ENCODE measurements around the gene RING1.
A peak's percentile ranks its signal among the peaks of the same experiment; 100 is the strongest.

Gene RING1

DNA sequence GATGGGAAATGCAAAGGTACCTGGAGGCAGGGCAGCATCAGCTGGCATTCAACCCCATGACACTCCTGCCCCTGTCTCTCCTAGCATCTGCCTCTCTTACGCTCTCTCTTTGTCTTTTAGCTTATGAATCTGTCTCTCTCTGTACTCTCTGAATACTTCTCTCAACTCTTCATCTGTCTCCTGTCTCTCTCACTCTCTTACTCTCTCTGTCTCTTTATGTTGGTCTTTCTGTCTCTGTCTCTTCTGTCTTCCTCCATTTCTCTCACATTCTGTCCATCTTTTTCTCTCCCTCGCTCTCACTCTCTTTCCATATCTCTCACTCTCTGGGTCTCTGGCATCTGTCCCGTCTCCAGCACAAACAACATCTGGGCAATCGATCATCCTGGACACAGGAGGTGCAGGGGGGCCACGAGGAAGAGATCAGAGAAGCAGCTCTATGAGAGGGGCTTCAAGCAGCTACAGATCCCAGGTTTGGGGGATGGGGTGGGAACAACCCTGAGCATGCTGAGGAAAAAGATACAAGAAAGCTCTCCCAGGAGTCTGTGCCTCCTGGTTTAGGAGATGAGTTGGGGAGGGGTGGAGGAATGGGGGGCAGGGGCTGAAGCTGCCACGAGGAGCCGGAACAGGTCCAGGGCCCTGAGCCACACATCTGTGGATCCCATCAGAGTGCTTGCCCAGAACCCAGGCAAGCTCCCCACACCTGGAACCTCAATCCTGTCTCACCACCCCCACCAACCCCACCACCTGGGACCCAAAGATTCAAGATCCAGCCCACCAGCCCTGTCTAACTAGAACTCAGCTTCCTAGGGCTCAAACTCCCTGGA, 18.5 kb upstream of the RING1 start:
- Histone ChIP-seq H3K9me3 (ENCODE audit: control insufficient read depth in 1 of 2, low read length in 2 of 2) (no peaks in the 10 kb centered on the region), H3K4me3 (ENCODE audit: low read depth in 1 of 2, low read length in 2 of 2) (no peak overlapping the region), H3K27ac (ENCODE audit: low read length) (no peak overlapping the region), H3K27me3 (ENCODE audit: low read depth, low read length) (peaks cover 16% of the 10 kb centered on the region), H3K4me1 (ENCODE audit: control insufficient read depth in 1 of 2, insufficient read depth in 2 of 2, low read length in 2 of 2) (peaks cover 0 to 15% of the 10 kb centered on the region in 2 donors), H3K36me3 (ENCODE audit: control insufficient read depth in 1 of 2, insufficient read depth in 2 of 2, low read length in 2 of 2) (peaks cover 4 to 10% of the 10 kb centered on the region in 2 donors)

- Histone ChIP-seq H3K9me3 (ENCODE audit: control insufficient read depth in 1 of 2, low read length in 2 of 2) (no peaks in the 10 kb centered on the region), H3K27ac (ENCODE audit: low read length) (no peak overlapping the region), H3K27me3 (ENCODE audit: low read depth, low read length) (peaks cover 16% of the 10 kb centered on the region), H3K36me3 (ENCODE audit: control insufficient read depth in 1 of 2, insufficient read depth in 2 of 2, low read length in 2 of 2) (peaks cover 12 to 17% of the 10 kb centered on the region in 2 donors), H3K4me3 (ENCODE audit: low read depth in 1 of 2, low read length in 2 of 2) (no peak overlapping the region), H3K4me1 (ENCODE audit: control insufficient read depth in 1 of 2, insufficient read depth in 2 of 2, low read length in 2 of 2) (peaks cover 0 to 15% of the 10 kb centered on the region in 2 donors)
These were observed 17.7 kb upstream of the RING1 start for GRCh38 chr6:33190504-33191107.

- Histone ChIP-seq H3K9me3 (ENCODE audit: control insufficient read depth in 1 of 2, low read length in 2 of 2) (no peaks in the 10 kb centered on the region), H3K27me3 (ENCODE audit: low read depth, low read length) (peaks cover 16% of the 10 kb centered on the region), H3K36me3 (ENCODE audit: control insufficient read depth in 1 of 2, insufficient read depth in 2 of 2, low read length in 2 of 2) (peaks cover 21 to 27% of the 10 kb centered on the region in 2 donors), H3K4me1 (ENCODE audit: control insufficient read depth in 1 of 2, insufficient read depth in 2 of 2, low read length in 2 of 2) (peaks cover 0 to 15% of the 10 kb centered on the region in 2 donors), H3K4me3 (ENCODE audit: low read depth in 1 of 2, low read length in 2 of 2) (no peak overlapping the region), H3K27ac (ENCODE audit: low read length) (no peak overlapping the region)
These were observed 16.8 kb upstream of the RING1 start for GRCh38 chr6:33191383-33192104.

- Histone ChIP-seq H3K27me3 (ENCODE audit: low read depth, low read length) (peaks cover 16% of the 10 kb centered on the region), H3K9me3 (ENCODE audit: control insufficient read depth in 1 of 2, low read length in 2 of 2) (no peaks in the 10 kb centered on the region), H3K36me3 (ENCODE audit: control insufficient read depth in 1 of 2, insufficient read depth in 2 of 2, low read length in 2 of 2) (peaks cover 25 to 33% of the 10 kb centered on the region in 2 donors), H3K27ac (ENCODE audit: low read length) (no peak within 1 kb of the TSS), H3K4me1 (ENCODE audit: control insufficient read depth in 1 of 2, insufficient read depth in 2 of 2, low read length in 2 of 2) (peaks cover 2 to 15% of the 10 kb centered on the region in 2 donors), H3K4me3 (ENCODE audit: low read depth in 1 of 2, low read length in 2 of 2) (peak within 1 kb of the TSS; percentile 26 to 40)
These were observed 16.1 kb upstream of the RING1 start, which contains the start of gene COL11A2 for GRCh38 chr6:33192105-33192646. Gene COL11A2, minus strand, starts transcription at chr6:33192467. Its CDS starts 227 bp downstream, at chr6:33192240.

- Histone ChIP-seq H3K36me3 (ENCODE audit: control insufficient read depth in 1 of 2, insufficient read depth in 2 of 2, low read length in 2 of 2) (peaks cover 28 to 39% of the 10 kb centered on the region in 2 donors), H3K9me3 (ENCODE audit: control insufficient read depth in 1 of 2, low read length in 2 of 2) (no peaks in the 10 kb centered on the region), H3K4me3 (ENCODE audit: low read depth in 1 of 2, low read length in 2 of 2) (peak overlapping the region; percentile 26 to 40), H3K4me1 (ENCODE audit: control insufficient read depth in 1 of 2, insufficient read depth in 2 of 2, low read length in 2 of 2) (peaks cover 10 to 20% of the 10 kb centered on the region in 2 donors), H3K27ac (ENCODE audit: low read length) (no peak overlapping the region), H3K27me3 (ENCODE audit: low read depth, low read length) (peaks cover 16% of the 10 kb centered on the region)
These were observed 15.4 kb upstream of the RING1 start for GRCh38 chr6:33192671-33193602.

DNA sequence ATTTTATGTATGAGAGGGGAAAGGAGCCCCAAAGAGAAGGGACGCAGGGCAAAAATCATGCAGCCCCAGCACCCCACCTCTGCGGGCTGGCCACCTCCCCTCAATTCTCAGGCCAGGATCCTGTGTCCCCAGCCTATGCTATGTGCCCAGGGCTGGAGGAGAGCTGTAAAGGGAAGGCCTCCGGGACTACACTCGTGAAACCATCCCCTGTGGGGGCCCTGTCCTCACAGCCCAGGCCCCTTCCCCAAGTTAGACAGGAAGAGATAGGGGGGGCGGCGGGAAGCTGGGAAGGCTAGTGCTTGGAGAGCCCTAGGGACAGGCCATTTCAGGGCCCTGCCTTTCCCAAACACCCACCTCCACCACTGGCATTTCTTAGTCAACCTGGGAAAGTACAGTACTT, 14.7 kb upstream of the RING1 start:
- H3K36me3 ChIP-seq (ENCODE audit: control insufficient read depth in 1 of 2, insufficient read depth in 2 of 2, low read length in 2 of 2) = peaks cover 28 to 39% of the 10 kb centered on the region in 2 donors
- no peak overlapping the region for H3K27ac ChIP-seq (ENCODE audit: low read length)
- H3K9me3 ChIP-seq (ENCODE audit: control insufficient read depth in 1 of 2, low read length in 2 of 2) = no peaks in the 10 kb centered on the region
- peaks cover 15 to 27% of the 10 kb centered on the region in 2 donors for H3K4me1 ChIP-seq (ENCODE audit: control insufficient read depth in 1 of 2, insufficient read depth in 2 of 2, low read length in 2 of 2)
- H3K27me3 ChIP-seq (ENCODE audit: low read depth, low read length) = peaks cover 13% of the 10 kb centered on the region
- no peak overlapping the region for H3K4me3 ChIP-seq (ENCODE audit: low read depth in 1 of 2, low read length in 2 of 2)

DNA sequence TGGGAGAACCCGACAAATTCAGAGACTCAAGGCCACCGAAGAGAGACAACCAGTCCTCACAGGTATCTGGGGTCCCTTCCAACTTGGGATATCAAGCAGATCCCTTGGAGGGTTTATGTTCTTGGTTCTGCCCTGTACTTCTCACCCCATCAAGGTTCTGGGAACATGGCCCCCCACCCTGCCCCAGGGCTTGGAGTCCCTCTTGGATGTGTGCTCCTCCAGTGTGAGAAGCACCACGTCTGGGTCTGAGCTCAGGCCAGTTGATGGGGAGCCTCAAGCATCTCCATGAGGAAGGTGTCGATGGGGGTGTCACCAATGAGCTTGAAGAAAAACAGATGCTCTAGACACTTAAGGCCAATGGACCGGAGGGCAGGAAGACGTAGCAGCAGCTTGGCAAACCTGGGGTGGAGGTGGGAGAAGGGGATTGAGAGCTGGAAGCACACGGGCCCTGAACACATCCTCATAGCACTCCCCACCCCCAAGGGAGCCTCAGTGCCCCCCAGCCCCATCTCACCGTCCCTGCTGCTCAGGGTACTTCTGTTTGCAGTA, 13.8 kb upstream of the RING1 start:
- H3K27ac ChIP-seq (ENCODE audit: low read length) = no peak overlapping the region
- peaks cover 18 to 36% of the 10 kb centered on the region in 2 donors for H3K4me1 ChIP-seq (ENCODE audit: control insufficient read depth in 1 of 2, insufficient read depth in 2 of 2, low read length in 2 of 2)
- no peaks in the 10 kb centered on the region for H3K9me3 ChIP-seq (ENCODE audit: control insufficient read depth in 1 of 2, low read length in 2 of 2)
- H3K4me3 ChIP-seq (ENCODE audit: low read depth in 1 of 2, low read length in 2 of 2) = no peak overlapping the region
- H3K36me3 ChIP-seq (ENCODE audit: control insufficient read depth in 1 of 2, insufficient read depth in 2 of 2, low read length in 2 of 2) = peaks cover 28 to 39% of the 10 kb centered on the region in 2 donors
- peaks cover 12% of the 10 kb centered on the region for H3K27me3 ChIP-seq (ENCODE audit: low read depth, low read length)

GRCh38 chr6:33195304-33196165, 12.8 kb upstream of the RING1 start:
- H3K4me3 ChIP-seq (ENCODE audit: low read depth in 1 of 2, low read length in 2 of 2) = no peak overlapping the region
- H3K27ac ChIP-seq (ENCODE audit: low read length) = no peak overlapping the region
- H3K4me1 ChIP-seq (ENCODE audit: control insufficient read depth in 1 of 2, insufficient read depth in 2 of 2, low read length in 2 of 2) = peaks cover 18 to 39% of the 10 kb centered on the region in 2 donors
- H3K9me3 ChIP-seq (ENCODE audit: control insufficient read depth in 1 of 2, low read length in 2 of 2) = no peaks in the 10 kb centered on the region
- peaks cover 12% of the 10 kb centered on the region for H3K27me3 ChIP-seq (ENCODE audit: low read depth, low read length)
- H3K36me3 ChIP-seq (ENCODE audit: control insufficient read depth in 1 of 2, insufficient read depth in 2 of 2, low read length in 2 of 2) = peaks cover 28 to 39% of the 10 kb centered on the region in 2 donors

- H3K4me1 ChIP-seq (ENCODE audit: control insufficient read depth in 1 of 2, insufficient read depth in 2 of 2, low read length in 2 of 2) = peaks cover 32 to 49% of the 10 kb centered on the region in 2 donors
- H3K27ac ChIP-seq (ENCODE audit: low read length) = peak overlapping the region; percentile 36
- no peaks in the 10 kb centered on the region for H3K9me3 ChIP-seq (ENCODE audit: control insufficient read depth in 1 of 2, low read length in 2 of 2)
- no peaks in the 10 kb centered on the region for H3K27me3 ChIP-seq (ENCODE audit: low read depth, low read length)
- H3K4me3 ChIP-seq (ENCODE audit: low read depth in 1 of 2, low read length in 2 of 2) = no peak overlapping the region
- peaks cover 38 to 54% of the 10 kb centered on the region in 2 donors for H3K36me3 ChIP-seq (ENCODE audit: control insufficient read depth in 1 of 2, insufficient read depth in 2 of 2, low read length in 2 of 2)
These were observed 10.8 kb upstream of the RING1 start for GRCh38 chr6:33197431-33198048.
